GM19452 (cell line): ENCODE data around the gene MYDGF.

ENCODE experiments used
- ATAC-seq: cut with Tn5 transposase; IDR thresholded peaks from one replicate; pipeline ENCODE4 v1.9.1; 2021; ENCODE audit not compliant: unreplicated experiment

Gene MYDGF

GRCh38 chr19:4619668-4620294 lies 50.4 kb downstream of the MYDGF start:
- ATAC-seq, result no peak

DNA sequence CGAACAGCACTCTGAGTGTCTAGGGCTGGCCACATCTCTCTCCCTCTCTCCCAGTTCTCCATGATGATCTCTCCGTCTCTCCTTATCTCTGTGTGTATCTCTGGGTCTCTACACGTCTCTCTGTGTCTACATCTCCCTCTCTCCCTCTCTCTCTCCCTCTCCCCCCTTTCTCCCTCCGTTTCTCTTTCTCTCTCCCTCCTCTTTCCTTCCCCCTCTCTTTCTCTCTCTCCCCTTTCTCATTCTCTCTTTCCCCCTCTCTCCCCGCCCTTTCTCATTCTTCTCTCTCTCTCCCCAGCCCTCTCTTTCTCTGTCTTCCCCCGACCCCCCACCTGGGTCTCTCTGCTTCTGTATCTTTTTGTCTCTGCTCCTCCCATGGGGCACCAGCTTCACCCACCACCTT lies 52.1 kb downstream of the MYDGF start:
- no peak for ATAC-seq

DNA sequence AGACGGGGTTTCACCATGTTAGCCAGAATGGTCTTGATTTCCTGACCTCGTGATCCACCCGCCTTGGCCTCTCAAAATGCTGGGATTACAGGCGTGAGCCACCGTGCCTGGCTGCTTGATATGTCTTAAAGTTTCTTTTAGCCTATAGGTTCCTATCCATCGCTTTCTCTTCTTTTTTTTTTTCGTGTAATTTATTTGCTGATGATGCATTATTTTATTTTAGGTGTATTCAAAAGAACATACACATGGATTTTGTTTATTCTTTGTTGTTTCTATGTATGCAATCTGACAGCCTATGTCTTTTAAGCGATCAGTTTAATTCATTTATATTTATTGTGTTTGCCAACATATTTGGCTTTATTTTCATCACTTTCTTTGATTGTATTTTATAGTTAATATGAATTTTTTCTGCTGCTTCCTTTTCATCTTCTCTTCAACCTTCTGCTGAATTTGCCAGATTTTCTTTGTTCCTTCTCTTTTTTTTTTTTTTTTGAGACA lies 56.8 kb downstream of the MYDGF start:
- ATAC-seq, result no peak

GRCh38 chr19:4609878-4610511 lies 60.1 kb downstream of the MYDGF start:
- ATAC-seq, result no peak
